Liver (tissue), 9 donors: Measurements from ENCODE around the gene LURAP1L. TPM values are rescaled to one million over a fixed set of nuclear protein-coding genes. Genes with fewer than 3 reads are reported as not detected.

Experiments used
- DNase-seq: peaks from one replicate; pipeline ENCODE4 v3.0.0-alpha.2; 2017; ENCODE audit warnings: low spot score
- H3K27ac ChIP-seq, 2 donors: one replicate each; pipeline ENCODE4 v1.7.0; 2013; ENCODE audit warnings: inconsistent platforms in 2 of 2, low read length in 2 of 2, control low read depth in 1 of 2, low read depth in 1 of 2, mild to moderate bottlenecking in 1 of 2
- H3K27me3 ChIP-seq, 4 donors: one replicate each; pipeline versions ENCODE4 v1.6.1 to v1.7.0; 2013; ENCODE audit warnings: low read length in 3 of 4, inconsistent platforms in 1 of 4, mild to moderate bottlenecking in 1 of 4, moderate library complexity in 1 of 4; ENCODE audit not compliant: control insufficient read depth in 4 of 4, insufficient read depth in 4 of 4
- H3K36me3 ChIP-seq, 4 donors: one replicate each; pipeline versions ENCODE4 v1.6.1 to v1.7.0; 2013; ENCODE audit warnings: low read length in 3 of 4, mild to moderate bottlenecking in 3 of 4, low read depth in 1 of 4, moderate library complexity in 1 of 4; ENCODE audit not compliant: control insufficient read depth in 4 of 4, insufficient read depth in 3 of 4
- H3K4me1 ChIP-seq, 4 donors: one replicate each; pipeline versions ENCODE4 v1.6.1 to v1.7.0; 2013; ENCODE audit warnings: low read length in 3 of 4, mild to moderate bottlenecking in 3 of 4, moderate library complexity in 1 of 4; ENCODE audit not compliant: control insufficient read depth in 4 of 4, insufficient read depth in 4 of 4
- H3K4me3 ChIP-seq, 3 donors: one replicate each; pipeline versions ENCODE4 v1.6.1 to v1.7.0; 2013; ENCODE audit warnings: low read length in 3 of 3, control low read depth in 1 of 3, low read depth in 1 of 3, mild to moderate bottlenecking in 1 of 3
- H3K9ac ChIP-seq, 2 donors: one replicate each; pipeline ENCODE4 v1.7.0; 2013; ENCODE audit warnings: low read length in 2 of 2, mild to moderate bottlenecking in 2 of 2, moderate library complexity in 2 of 2, control low read depth in 1 of 2, low read depth in 1 of 2
- H3K9me3 ChIP-seq, 4 donors: one replicate each; pipeline versions ENCODE4 v1.6.1 to v1.7.0; 2013; ENCODE audit warnings: low read length in 3 of 4; ENCODE audit not compliant: control insufficient read depth in 4 of 4
- CTCF ChIP-seq: fragments of 150-350 bp; IDR thresholded peaks from 2 replicates; pipeline ENCODE4 v1.5.1; 2017; ENCODE audit warnings: improper control_type of control experiment, low read depth, low read length; ENCODE audit not compliant: missing input control
- EGR1 ChIP-seq, 2 donors: IDR thresholded peaks; 2 replicates each; pipeline ENCODE4 v1.6.1; 2016 to 2018; ENCODE audit warnings: antibody characterized with exemption in 2 of 2, low read depth in 2 of 2
- FOXA1 ChIP-seq: IDR thresholded peaks from 2 replicates; pipeline ENCODE4 v1.6.1; 2016; ENCODE audit warnings: antibody characterized with exemption
- FOXA2 ChIP-seq: IDR thresholded peaks from 2 replicates; pipeline ENCODE4 v1.6.1; 2016; ENCODE audit warnings: antibody characterized with exemption
- GABPA ChIP-seq, 2 donors: IDR thresholded peaks in 1 of 2; conservative IDR thresholded peaks in 1 of 2; 2 replicates each; pipeline ENCODE4 v1.6.1; 2016; ENCODE audit warnings: antibody characterized with exemption in 2 of 2, mild to moderate bottlenecking in 1 of 2, moderate library complexity in 1 of 2
- HNF4A ChIP-seq, 2 donors: conservative IDR thresholded peaks; 2 replicates each; pipeline ENCODE4 v1.6.1; 2016; ENCODE audit warnings: antibody characterized with exemption in 2 of 2, mild to moderate bottlenecking in 2 of 2
- HNF4G ChIP-seq: IDR thresholded peaks from 2 replicates; pipeline ENCODE4 v1.6.1; 2016; ENCODE audit warnings: antibody characterized with exemption
- JUND ChIP-seq, 2 donors: IDR thresholded peaks; 2 replicates each; pipeline ENCODE4 v1.6.1; 2016; ENCODE audit warnings: antibody characterized with exemption in 2 of 2
- NR2F2 ChIP-seq: IDR thresholded peaks from 2 replicates; pipeline ENCODE4 v1.6.1; 2016; ENCODE audit warnings: antibody characterized with exemption
- RAD21 ChIP-seq, 2 donors: IDR thresholded peaks; 2 replicates each; pipeline ENCODE4 v1.6.1; 2016; ENCODE audit warnings: antibody characterized with exemption in 2 of 2, mild to moderate bottlenecking in 2 of 2
- REST ChIP-seq: IDR thresholded peaks from 2 replicates; pipeline ENCODE4 v1.6.1; 2016; ENCODE audit warnings: antibody characterized with exemption, mild to moderate bottlenecking
- RXRA ChIP-seq, 2 donors: IDR thresholded peaks; 2 replicates each; pipeline ENCODE4 v1.6.1; 2017 to 2018; ENCODE audit warnings: antibody characterized with exemption in 2 of 2, mild to moderate bottlenecking in 1 of 2
- SP1 ChIP-seq: IDR thresholded peaks from 2 replicates; pipeline ENCODE4 v1.6.1; 2018; ENCODE audit warnings: antibody characterized with exemption, mild to moderate bottlenecking
- TAF1 ChIP-seq: conservative IDR thresholded peaks from 2 replicates; pipeline ENCODE4 v1.6.1; 2016; ENCODE audit warnings: antibody characterized with exemption, mild to moderate bottlenecking
- YY1 ChIP-seq: IDR thresholded peaks from 2 replicates; pipeline ENCODE4 v1.6.1; 2016; ENCODE audit warnings: antibody characterized with exemption, mild to moderate bottlenecking
- ZBTB33 ChIP-seq: IDR thresholded peaks from 2 replicates; pipeline ENCODE4 v1.6.1; 2016; ENCODE audit warnings: antibody characterized with exemption
- WGBS: extraction: QIAGEN DNeasy Blood & Tissue Kit; methylation state at CpG from one replicate; pipeline ENCODE4 v1.1.7; 2013; 5-methylcytosine and 5-hydroxymethylcytosine counted together
- polyA plus RNA-seq, 2 donors: library from polyadenylated mRNA; stranded (reverse) in 1 of 2; unstranded in 1 of 2; fragments of 200-250 nt in 1 of 2; fragments of >200 nt in 1 of 2; fragmentation: Nextera tagmentation in 1 of 2; extraction: Ambion mirVana in 1 of 2; gene quantifications; one replicate each; pipeline versions ENCODE4 v1.2.1 to v1.2.3, GENCODE V29; 2013 to 2015
- total RNA-seq, 2 donors: library from RNA; depleted of rRNA; stranded (reverse); fragments of >200 nt; gene quantifications; one replicate each; pipeline ENCODE4 v1.2.3, GENCODE V29; 2014
- TF ChIP-seq, protein P1 (sequence below): IDR thresholded peaks from 2 replicates; pipeline ENCODE4 v1.6.1; 2016; ENCODE audit warnings: antibody characterized with exemption
- TF ChIP-seq, protein P2 (sequence below): IDR thresholded peaks from 2 replicates; pipeline ENCODE4 v1.6.1; 2016; ENCODE audit warnings: antibody characterized with exemption
- donor health status: healthy.
- donor health status: healthy.
- donor health status: healthy.
- donor health status: healthy.
- donor health status: healthy.

LURAP1L gene
- total and polyA plus RNA-seq, 4 donors, result 4.2 to 18.6 (median 8.9) TPM

DNA sequence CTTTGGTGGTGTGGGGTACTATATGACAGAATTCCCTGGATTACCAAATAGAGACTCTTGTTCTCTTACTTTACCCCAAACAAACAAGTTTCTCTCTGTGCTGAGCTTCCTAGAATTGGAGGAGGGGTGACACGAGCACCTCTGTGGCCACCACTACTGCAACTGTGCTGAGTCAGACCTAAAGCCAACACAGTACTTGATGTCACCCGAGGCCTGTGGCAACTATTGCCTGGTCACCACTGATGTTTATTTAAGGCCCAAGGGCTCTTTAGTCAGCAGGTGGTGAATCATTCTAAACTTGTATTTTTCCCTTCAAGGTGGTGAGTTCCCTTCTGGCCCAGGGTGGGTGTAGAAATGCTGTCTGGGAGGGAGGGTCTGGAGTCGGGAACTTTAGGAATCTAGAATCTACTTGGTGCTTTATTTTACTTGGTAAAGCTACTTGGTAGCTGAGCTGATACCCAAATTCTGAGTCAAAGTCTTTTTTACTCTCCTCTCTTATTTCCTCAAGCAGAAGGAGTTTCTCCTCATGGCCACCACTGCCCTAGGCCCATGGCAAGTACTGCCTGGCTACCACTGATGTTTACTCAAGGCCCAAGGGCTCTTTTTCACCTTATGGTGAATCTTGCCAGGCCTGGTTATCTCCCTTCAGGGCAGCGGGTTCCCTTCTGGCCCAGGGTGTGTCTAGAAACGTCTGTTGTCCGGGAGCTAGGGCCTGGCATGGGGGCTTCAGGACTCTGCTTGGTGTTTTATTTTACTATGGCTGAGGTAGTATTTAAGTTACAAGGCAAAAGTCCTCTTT, 9.8 kb downstream of the LURAP1L start:
- WGBS, result 58% methylated on average over 6 of the region's 6 CpGs
- H3K4me3 ChIP-seq, result no peak overlapping the region
- peak overlapping the region in 1 of 2 donors; percentile 49 for H3K9ac ChIP-seq

More for the DNA sequence above, 9.8 kb downstream of the LURAP1L start:
- Histone ChIP-seq H3K27ac (peak overlapping the region; percentile 85 to 92), H3K27me3 (no peaks in the 10 kb centered on the region), H3K9me3 (peaks cover 0 to 2% (median 0%) of the 10 kb centered on the region in 4 donors), H3K4me1 (peaks cover 0 to 10% (median 6%) of the 10 kb centered on the region in 4 donors), H3K36me3 (no peaks in the 10 kb centered on the region)
- TF ChIP-seq REST, result peak; percentile 72
- TF ChIP-seq JUND (IDR thresholded peaks at IDR 0.05), result peak; percentile 93 to 98
- peak in 1 of 2 donors; percentile 32 for TF ChIP-seq GABPA (IDR thresholded peaks at IDR 0.05 in 1 of 2, conservative IDR thresholded peaks at IDR 0.05 in 1 of 2)
- TF ChIP-seq HNF4A (conservative IDR thresholded peaks at IDR 0.05), result peak; percentile 73 to 86
- TF ChIP-seq, protein P1, sequence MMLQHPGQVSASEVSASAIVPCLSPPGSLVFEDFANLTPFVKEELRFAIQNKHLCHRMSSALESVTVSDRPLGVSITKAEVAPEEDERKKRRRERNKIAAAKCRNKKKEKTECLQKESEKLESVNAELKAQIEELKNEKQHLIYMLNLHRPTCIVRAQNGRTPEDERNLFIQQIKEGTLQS, result peak; percentile 84
- TF ChIP-seq RAD21 (IDR thresholded peaks at IDR 0.05), result no peak
- no peak for TF ChIP-seq EGR1 (IDR thresholded peaks at IDR 0.05; ENCODE audit: low read depth in 2 of 2)
- TF ChIP-seq, protein P2, sequence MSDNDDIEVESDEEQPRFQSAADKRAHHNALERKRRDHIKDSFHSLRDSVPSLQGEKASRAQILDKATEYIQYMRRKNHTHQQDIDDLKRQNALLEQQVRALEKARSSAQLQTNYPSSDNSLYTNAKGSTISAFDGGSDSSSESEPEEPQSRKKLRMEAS, result peak; percentile 87
- peak; percentile 55 for TF ChIP-seq TAF1
- TF ChIP-seq ZBTB33, result peak; percentile 64
- TF ChIP-seq SP1, result peak; percentile 88
- peak; percentile 98 for TF ChIP-seq FOXA1
- no peak for TF ChIP-seq HNF4G
- peak; percentile 99 for TF ChIP-seq FOXA2
- TF ChIP-seq RXRA (IDR thresholded peaks at IDR 0.05), result peak; percentile 81 to 92
- TF ChIP-seq NR2F2, result no peak
- peak; percentile 74 for TF ChIP-seq YY1
- TF ChIP-seq CTCF, result no peak
- no peak for DNase-seq
